Measurements from ENCODE around the gene ZNF681. TPM values are rescaled to one million over a fixed set of nuclear protein-coding genes. Genes with fewer than 3 reads are reported as not detected.
A peak's percentile ranks its signal among the peaks of the same experiment; 100 is the strongest.

The ZNF681 gene
- total and polyA plus RNA-seq, 8 donors: 0.30 to 2.1 (median 1.3) TPM

DNA sequence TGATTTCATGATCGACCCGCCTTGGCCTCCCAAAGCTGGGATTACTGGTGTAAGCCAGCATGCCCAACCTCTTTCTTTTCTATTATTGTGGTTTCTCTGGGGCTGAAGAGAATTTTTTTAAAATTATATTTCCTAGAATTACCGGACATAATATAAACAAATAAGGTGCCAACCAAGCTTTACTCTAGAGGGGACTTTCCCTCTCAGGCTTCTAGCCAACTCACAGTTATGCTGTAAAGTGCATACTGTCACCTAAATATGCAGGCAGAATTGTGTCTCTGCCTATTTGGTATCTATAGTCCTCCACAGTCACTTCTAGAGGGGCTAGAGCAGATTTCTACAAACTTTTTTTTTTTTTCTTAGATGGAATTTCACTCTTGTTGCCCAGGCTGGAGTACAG is 41.6 kb upstream of the ZNF681 start:
- intact Hi-C loops (cut with DNase I): no loop called here
- FAIRE-seq: no peak
- H3K9me3 ChIP-seq: no peaks in the 10 kb centered on the region
- DNase-seq: no peak
- no peak overlapping the region for H3K4me3 ChIP-seq
- H3K36me3 ChIP-seq: no peaks in the 10 kb centered on the region
- ATAC-seq: no peak
- H3K4me1 ChIP-seq: no peaks in the 10 kb centered on the region
- WGBS, 2 donors: 84 to 85% methylated on average over 3 of the region's 3 CpGs
- TF ChIP-seq, protein P1, sequence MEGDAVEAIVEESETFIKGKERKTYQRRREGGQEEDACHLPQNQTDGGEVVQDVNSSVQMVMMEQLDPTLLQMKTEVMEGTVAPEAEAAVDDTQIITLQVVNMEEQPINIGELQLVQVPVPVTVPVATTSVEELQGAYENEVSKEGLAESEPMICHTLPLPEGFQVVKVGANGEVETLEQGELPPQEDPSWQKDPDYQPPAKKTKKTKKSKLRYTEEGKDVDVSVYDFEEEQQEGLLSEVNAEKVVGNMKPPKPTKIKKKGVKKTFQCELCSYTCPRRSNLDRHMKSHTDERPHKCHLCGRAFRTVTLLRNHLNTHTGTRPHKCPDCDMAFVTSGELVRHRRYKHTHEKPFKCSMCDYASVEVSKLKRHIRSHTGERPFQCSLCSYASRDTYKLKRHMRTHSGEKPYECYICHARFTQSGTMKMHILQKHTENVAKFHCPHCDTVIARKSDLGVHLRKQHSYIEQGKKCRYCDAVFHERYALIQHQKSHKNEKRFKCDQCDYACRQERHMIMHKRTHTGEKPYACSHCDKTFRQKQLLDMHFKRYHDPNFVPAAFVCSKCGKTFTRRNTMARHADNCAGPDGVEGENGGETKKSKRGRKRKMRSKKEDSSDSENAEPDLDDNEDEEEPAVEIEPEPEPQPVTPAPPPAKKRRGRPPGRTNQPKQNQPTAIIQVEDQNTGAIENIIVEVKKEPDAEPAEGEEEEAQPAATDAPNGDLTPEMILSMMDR (IDR thresholded peaks at IDR 0.05): no peak
- H3K27me3 ChIP-seq: no peaks in the 10 kb centered on the region
- H3K27ac ChIP-seq: no peak overlapping the region

DNA sequence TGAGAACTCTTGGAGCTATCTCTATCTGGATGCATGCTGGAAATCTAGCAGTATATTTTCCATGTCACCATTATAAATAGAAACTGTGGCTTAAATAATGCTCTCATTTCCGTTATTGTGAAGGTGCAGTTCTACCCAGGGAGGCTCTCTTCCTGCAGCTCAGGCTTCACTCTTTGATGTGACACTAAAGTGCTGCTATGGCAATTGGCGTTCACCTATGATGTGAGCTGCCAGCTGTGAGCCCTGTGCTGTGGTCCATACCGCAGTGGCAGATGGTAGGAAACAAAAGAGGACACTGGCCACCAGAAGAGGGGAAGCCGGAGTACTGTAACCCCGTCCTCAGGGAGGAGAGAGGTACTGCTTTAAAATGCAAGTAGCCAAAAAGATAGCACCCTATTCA is 40.6 kb upstream of the ZNF681 start:
- Histone ChIP-seq H3K4me3 (no peak overlapping the region), H3K4me1 (no peaks in the 10 kb centered on the region), H3K9me3 (no peaks in the 10 kb centered on the region), H3K36me3 (no peaks in the 10 kb centered on the region), H3K27me3 (no peaks in the 10 kb centered on the region), H3K27ac (no peak overlapping the region)
- TF ChIP-seq, protein P1 (IDR thresholded peaks at IDR 0.05): no peak
- FAIRE-seq (no peak), DNase-seq (no peak), ATAC-seq (peak in 3 of 4 donors; percentile 28 to 71 (median 41))
- WGBS, 2 donors: 77 to 83% methylated on average over 3 of the region's 5 CpGs
- intact Hi-C loops (cut with DNase I): no loop called here

DNA sequence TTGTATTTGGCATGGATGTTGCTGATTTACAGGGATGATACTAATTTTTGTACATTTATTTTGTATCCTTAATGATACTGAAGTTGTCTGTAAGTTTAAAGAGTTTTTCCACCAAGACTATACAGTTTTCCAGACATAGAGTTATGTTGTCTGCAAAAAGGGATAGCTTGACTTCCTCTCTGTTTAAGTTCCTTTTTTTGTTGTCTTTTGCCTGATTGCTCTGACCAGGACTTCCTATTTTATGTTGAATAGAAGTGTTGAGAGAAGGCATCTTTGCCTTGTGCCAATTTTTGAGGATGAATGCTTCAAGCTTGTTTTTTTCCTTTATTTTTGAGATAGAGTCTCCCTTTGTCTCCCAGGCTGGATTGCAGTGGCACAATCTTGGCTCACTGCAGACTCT is 36.8 kb upstream of the ZNF681 start:
- H3K36me3 ChIP-seq: no peaks in the 10 kb centered on the region
- DNase-seq: no peak
- no peak for FAIRE-seq
- no peak for ATAC-seq
- intact Hi-C loops (cut with DNase I): no loop called here
- H3K27ac ChIP-seq: no peak overlapping the region
- no peaks in the 10 kb centered on the region for H3K4me1 ChIP-seq
- no peak overlapping the region for H3K4me3 ChIP-seq
- no peaks in the 10 kb centered on the region for H3K9me3 ChIP-seq
- H3K27me3 ChIP-seq: no peaks in the 10 kb centered on the region
- TF ChIP-seq, protein P1 (IDR thresholded peaks at IDR 0.05): no peak

DNA sequence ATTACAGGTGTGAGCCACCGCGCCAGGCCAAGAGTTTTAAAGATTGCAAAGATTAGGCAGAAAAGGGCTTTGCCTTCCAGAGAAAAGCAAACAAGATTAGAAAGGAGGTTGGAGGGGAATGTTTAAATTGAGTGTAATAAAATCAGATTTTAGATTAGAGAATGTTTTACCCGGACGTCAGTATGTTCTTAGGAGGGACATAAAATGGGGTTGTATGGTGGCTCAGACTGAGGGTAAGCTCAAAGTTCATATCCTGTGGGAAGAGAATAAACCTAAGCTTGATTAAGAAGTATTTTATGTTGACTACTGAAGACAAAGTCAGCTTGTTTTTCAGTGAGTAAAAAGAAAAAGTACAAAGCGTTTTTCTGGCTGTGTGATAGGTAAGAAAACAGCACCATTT is 34.1 kb upstream of the ZNF681 start:
- ATAC-seq (no peak), DNase-seq (no peak), FAIRE-seq (no peak)
- Histone ChIP-seq H3K36me3 (no peaks in the 10 kb centered on the region), H3K4me1 (no peaks in the 10 kb centered on the region), H3K27ac (no peak overlapping the region), H3K9me3 (no peaks in the 10 kb centered on the region), H3K4me3 (no peak overlapping the region), H3K27me3 (no peaks in the 10 kb centered on the region)
- intact Hi-C loops (cut with DNase I): no loop called here
- TF ChIP-seq, protein P1 (IDR thresholded peaks at IDR 0.05): no peak
- 72 to 74% methylated on average over 5 of the region's 5 CpGs for WGBS, 2 donors

DNA sequence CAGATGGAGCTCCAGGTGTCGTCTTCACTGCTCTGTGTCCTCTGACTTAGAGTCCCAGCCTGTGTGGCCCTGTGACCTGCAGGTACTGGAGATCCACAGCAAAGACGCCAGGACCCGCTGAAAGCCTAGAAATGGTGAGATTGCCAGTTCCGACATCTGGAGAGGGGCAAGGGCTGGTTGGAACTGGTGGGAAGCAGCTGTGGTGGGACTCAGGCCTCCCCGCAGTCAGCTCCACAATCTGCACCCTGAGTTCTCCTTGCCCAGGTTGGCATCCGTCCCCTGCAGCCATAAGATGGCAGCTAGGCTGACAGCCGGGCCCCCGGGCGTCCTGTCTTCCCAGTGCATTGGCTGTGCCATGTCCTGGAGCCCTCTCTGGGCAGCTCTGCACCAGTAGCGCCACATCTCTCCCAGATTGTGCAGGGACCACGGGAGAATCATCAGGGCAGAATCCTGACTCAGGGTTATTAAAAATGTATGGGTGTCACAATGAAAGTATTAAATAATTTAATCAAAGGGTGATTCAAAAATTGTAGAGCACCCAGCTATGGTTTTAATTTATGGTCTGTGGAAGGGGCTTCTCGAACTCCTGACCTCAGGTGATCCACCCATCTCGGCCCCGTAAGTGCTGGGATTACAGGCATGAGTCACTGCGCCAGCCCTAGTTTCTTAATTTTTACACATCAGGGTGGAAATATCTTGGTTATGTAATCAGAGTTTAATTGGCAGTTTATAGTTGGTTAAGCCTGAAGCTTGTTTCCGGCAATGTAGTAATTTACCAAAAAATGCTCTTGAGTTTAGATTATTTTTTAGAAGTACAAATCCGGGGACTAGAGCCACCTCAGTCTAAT is 32.2 kb upstream of the ZNF681 start:
- H3K9me3 ChIP-seq: no peaks in the 10 kb centered on the region
- no peaks in the 10 kb centered on the region for H3K27me3 ChIP-seq
- H3K36me3 ChIP-seq: no peaks in the 10 kb centered on the region
- WGBS, 2 donors: 79 to 83% methylated on average over 17 of the region's 17 CpGs
- no peak overlapping the region for H3K4me3 ChIP-seq
- no peaks in the 10 kb centered on the region for H3K4me1 ChIP-seq
- TF ChIP-seq, protein P1 (IDR thresholded peaks at IDR 0.05): no peak
- ATAC-seq: no peak
- intact Hi-C loops (cut with DNase I): no loop called here
- FAIRE-seq: no peak
- H3K27ac ChIP-seq: no peak overlapping the region
- DNase-seq: no peak

All from pancreas (tissue), 10 donors.